Stomach (tissue), 4 donors: ENCODE data around the gene S1PR2.
A peak's percentile ranks its signal among the peaks of the same experiment; 100 is the strongest.

Source experiments
- EP300 ChIP-seq: sonication (generic); formaldehyde crosslinking; IDR thresholded peaks from one replicate; pipeline ENCODE4 v1.6.1; 2017; ENCODE audit warnings: antibody characterized with exemption
- POLR2A ChIP-seq, 4 donors: fragments of 450-650 bp; IDR thresholded peaks; one replicate each; pipeline ENCODE4 v1.6.1; 2016; ENCODE audit warnings: antibody characterized with exemption in 4 of 4, control low read depth in 2 of 4, mild to moderate bottlenecking in 1 of 4, moderate library complexity in 1 of 4
- POLR2AphosphoS5 ChIP-seq, 3 donors: sonication (generic); formaldehyde crosslinking; IDR thresholded peaks; one replicate each; pipeline ENCODE4 v1.6.1; 2016; ENCODE audit warnings: antibody characterized with exemption in 3 of 3
- TF ChIP-seq, protein P1 (sequence below), 7 experiments: fragments of 450-650 bp in 4 of 7; fragments of 200-600 bp in 3 of 7; sonication (generic) in 3 of 7; IDR thresholded peaks; one replicate each; pipeline ENCODE4 v1.5.1; 2016 to 2019; ENCODE audit warnings: antibody characterized with exemption in 7 of 7, control low read depth in 2 of 7, mild to moderate bottlenecking in 1 of 7

DNA sequence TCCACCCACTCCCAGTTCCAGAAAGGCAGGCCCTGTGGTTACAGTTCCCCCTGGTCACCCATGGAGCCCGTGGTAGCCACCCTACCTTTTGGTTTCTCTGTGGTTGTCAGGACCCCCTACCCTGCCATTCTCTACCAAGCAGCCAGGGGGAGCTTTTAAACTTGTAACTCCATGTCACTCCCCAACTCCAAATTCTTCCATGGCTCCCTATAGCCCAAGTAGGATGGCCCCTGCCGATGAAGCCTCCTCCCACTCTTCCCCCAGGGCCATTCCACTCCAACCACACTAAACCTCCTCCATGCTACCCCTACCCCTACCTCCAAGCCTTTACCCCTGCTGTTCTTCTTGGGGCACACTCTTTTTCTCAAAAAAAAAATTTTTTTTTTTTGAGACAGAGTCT is 2.2 kb downstream of the S1PR2 start:
- TF ChIP-seq POLR2AphosphoS5 (IDR thresholded peaks at IDR 0.05) (no peak), POLR2A (IDR thresholded peaks at IDR 0.05) (no peak), EP300 (no peak)
- TF ChIP-seq, protein P1, sequence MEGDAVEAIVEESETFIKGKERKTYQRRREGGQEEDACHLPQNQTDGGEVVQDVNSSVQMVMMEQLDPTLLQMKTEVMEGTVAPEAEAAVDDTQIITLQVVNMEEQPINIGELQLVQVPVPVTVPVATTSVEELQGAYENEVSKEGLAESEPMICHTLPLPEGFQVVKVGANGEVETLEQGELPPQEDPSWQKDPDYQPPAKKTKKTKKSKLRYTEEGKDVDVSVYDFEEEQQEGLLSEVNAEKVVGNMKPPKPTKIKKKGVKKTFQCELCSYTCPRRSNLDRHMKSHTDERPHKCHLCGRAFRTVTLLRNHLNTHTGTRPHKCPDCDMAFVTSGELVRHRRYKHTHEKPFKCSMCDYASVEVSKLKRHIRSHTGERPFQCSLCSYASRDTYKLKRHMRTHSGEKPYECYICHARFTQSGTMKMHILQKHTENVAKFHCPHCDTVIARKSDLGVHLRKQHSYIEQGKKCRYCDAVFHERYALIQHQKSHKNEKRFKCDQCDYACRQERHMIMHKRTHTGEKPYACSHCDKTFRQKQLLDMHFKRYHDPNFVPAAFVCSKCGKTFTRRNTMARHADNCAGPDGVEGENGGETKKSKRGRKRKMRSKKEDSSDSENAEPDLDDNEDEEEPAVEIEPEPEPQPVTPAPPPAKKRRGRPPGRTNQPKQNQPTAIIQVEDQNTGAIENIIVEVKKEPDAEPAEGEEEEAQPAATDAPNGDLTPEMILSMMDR (IDR thresholded peaks at IDR 0.05): peak in 5 of 7 experiments; percentile 10 to 62 (median 49)
